HG03097 (cell line): ENCODE measurements around the gene ZNF618.

Experiments
- ATAC-seq: cut with Tn5 transposase; IDR thresholded peaks from one replicate; pipeline ENCODE4 v1.9.1; 2021; ENCODE audit not compliant: unreplicated experiment, low FRiP score

Gene ZNF618

GRCh38 chr9:113876151-113876992 is at the start of gene ZNF618:
TSS of gene ZNF618 (plus strand) at chr9:113876309. CDS start at chr9:113876381, 72 bp downstream.
- ATAC-seq, result no peak

GRCh38 chr9:113828221-113828620 is 47.9 kb upstream of the ZNF618 start:
- no peak for ATAC-seq

- ATAC-seq, result no peak
Measured at GRCh38 chr9:113837334-113837733, 38.8 kb upstream of the ZNF618 start.

- ATAC-seq, result no peak
Measured at GRCh38 chr9:113842086-113842485, 34.0 kb upstream of the ZNF618 start.

- ATAC-seq, result no peak
Measured at GRCh38 chr9:113844466-113844865, 31.6 kb upstream of the ZNF618 start.

- ATAC-seq, result no peak
Measured at GRCh38 chr9:113851359-113851758, 24.8 kb upstream of the ZNF618 start.

GRCh38 chr9:113851873-113852272 is 24.2 kb upstream of the ZNF618 start:
- no peak for ATAC-seq

GRCh38 chr9:113853333-113853732 is 22.8 kb upstream of the ZNF618 start:
- ATAC-seq, result no peak

- ATAC-seq, result no peak
Measured at GRCh38 chr9:113854310-113854709, 21.8 kb upstream of the ZNF618 start.

- no peak for ATAC-seq
Measured at GRCh38 chr9:113857875-113858274, 18.2 kb upstream of the ZNF618 start.

GRCh38 chr9:113858282-113858681 is 17.8 kb upstream of the ZNF618 start:
- ATAC-seq, result no peak

- no peak for ATAC-seq
Measured at GRCh38 chr9:113863345-113863744, 12.8 kb upstream of the ZNF618 start.

- ATAC-seq, result no peak
Measured at GRCh38 chr9:113868501-113868900, 7.6 kb upstream of the ZNF618 start.

- ATAC-seq, result no peak
Measured at GRCh38 chr9:113872485-113873143, 3.5 kb upstream of the ZNF618 start.

GRCh38 chr9:113873446-113873845 is 2.7 kb upstream of the ZNF618 start:
- ATAC-seq, result no peak

- ATAC-seq, result no peak
Measured at GRCh38 chr9:113873926-113874325, 2.2 kb upstream of the ZNF618 start.

GRCh38 chr9:113875459-113876150 is 504 bp upstream of the ZNF618 start:
- ATAC-seq, result no peak

- ATAC-seq, result no peak
Measured at GRCh38 chr9:113876993-113877368, 872 bp downstream of the ZNF618 start.

GRCh38 chr9:113879318-113879717 is 3.2 kb downstream of the ZNF618 start:
- ATAC-seq, result no peak

GRCh38 chr9:113879911-113880310 is 3.8 kb downstream of the ZNF618 start:
- ATAC-seq, result no peak

GRCh38 chr9:113882181-113882580 is 6.1 kb downstream of the ZNF618 start:
- ATAC-seq, result no peak
